OCI-LY1 (cell line): ENCODE measurements around the gene FAAP100.

ENCODE experiments used
- H2AFZ ChIP-seq: fragments of 200-600 bp; sonication (generic), shearing (Covaris generic); 2 replicates; pipeline ENCODE4 v1.6.0; 2014; ENCODE audit warnings: antibody characterized with exemption, mild to moderate bottlenecking, low read length
- H3F3A ChIP-seq: fragments of 200-600 bp; sonication (generic), shearing (Covaris generic); 2 replicates; pipeline ENCODE4 v1.6.0; 2014; ENCODE audit warnings: mild to moderate bottlenecking, antibody characterized with exemption, low read length, moderate library complexity; ENCODE audit not compliant: insufficient read depth
- H3K27ac ChIP-seq: fragments of 200-600 bp; sonication (generic); 2 replicates; pipeline ENCODE4 v1.5.1; 2014; ENCODE audit warnings: low read length, mixed run types, mild to moderate bottlenecking, low read depth; ENCODE audit not compliant: poor library complexity, severe bottlenecking
- H3K27me3 ChIP-seq: fragments of 200-600 bp; sonication (generic); 2 replicates; pipeline ENCODE4 v1.6.0; 2014; ENCODE audit warnings: antibody characterized with exemption, mild to moderate bottlenecking, low read length, moderate library complexity; ENCODE audit not compliant: insufficient read depth
- H3K36me3 ChIP-seq: fragments of 200-600 bp; sonication (generic); 2 replicates; pipeline ENCODE4 v1.6.1; 2014; ENCODE audit warnings: mild to moderate bottlenecking, antibody characterized with exemption, low read length, moderate library complexity, mixed read lengths; ENCODE audit not compliant: insufficient read depth
- H3K4me1 ChIP-seq: fragments of 200-600 bp; sonication (generic); 2 replicates; pipeline ENCODE4 v1.5.1; 2014; ENCODE audit warnings: mild to moderate bottlenecking, low read length, moderate library complexity; ENCODE audit not compliant: insufficient read depth, severe bottlenecking
- H3K4me2 ChIP-seq: fragments of 200-600 bp; sonication (generic), shearing (Covaris generic); 2 replicates; pipeline ENCODE4 v1.6.1; 2014; ENCODE audit warnings: low read length
- H3K4me3 ChIP-seq: fragments of 200-600 bp; sonication (generic); 2 replicates; pipeline ENCODE4 v1.5.1; 2014; ENCODE audit warnings: low read length, low read depth, mild to moderate bottlenecking, mixed read lengths; ENCODE audit not compliant: poor library complexity, severe bottlenecking
- H3K79me2 ChIP-seq: fragments of 200-600 bp; shearing (Covaris generic); 2 replicates; pipeline ENCODE4 v1.6.1; 2016; ENCODE audit warnings: mixed run types, low read length, mixed read lengths; ENCODE audit not compliant: insufficient read depth
- H3K9ac ChIP-seq: fragments of 200-600 bp; sonication (generic), shearing (Covaris generic); 2 replicates; pipeline ENCODE4 v1.6.1; 2014; ENCODE audit warnings: mild to moderate bottlenecking, low read length, mixed read lengths
- H3K9me2 ChIP-seq: fragments of 200-600 bp; sonication (generic), shearing (Covaris generic); 2 replicates; pipeline ENCODE4 v1.6.1; 2014; ENCODE audit warnings: low read depth, mild to moderate bottlenecking, low read length, mixed read lengths
- H3K9me3 ChIP-seq: fragments of 200-600 bp; shearing (Covaris generic); 2 replicates; pipeline ENCODE4 v1.6.1; 2014; ENCODE audit warnings: low read length, mixed read lengths
- H4K20me1 ChIP-seq: fragments of 200-600 bp; sonication (generic), shearing (Covaris generic); 2 replicates; pipeline ENCODE4 v1.6.0; 2016; ENCODE audit warnings: mild to moderate bottlenecking, low read length; ENCODE audit not compliant: insufficient read depth
- CTCF ChIP-seq: fragments of 200-600 bp; sonication (generic), shearing (Covaris generic); IDR thresholded peaks from 2 replicates; pipeline ENCODE4 v1.5.1; 2017; ENCODE audit warnings: mild to moderate bottlenecking, antibody characterized with exemption, low read length, moderate library complexity, mixed read lengths
- EZH2 ChIP-seq: fragments of 200-600 bp; sonication (generic), shearing (Covaris generic); IDR thresholded peaks from 2 replicates; pipeline ENCODE4 v1.8.0; 2017; ENCODE audit warnings: borderline replicate concordance, mixed run types, mild to moderate bottlenecking, antibody characterized with exemption, low read length, moderate library complexity, mixed read lengths

FAAP100 gene

GRCh38 chr17:81563861-81564586 is 11.9 kb upstream of the FAAP100 start:
- no peaks in the 10 kb centered on the region for H3F3A ChIP-seq
- H2AFZ ChIP-seq = no peak overlapping the region
- H3K9me2 ChIP-seq = no peaks in the 10 kb centered on the region
- H3K36me3 ChIP-seq = peaks cover 96% of the 10 kb centered on the region
- H3K9ac ChIP-seq = no peak overlapping the region
- H3K4me3 ChIP-seq = no peak overlapping the region
- H3K4me2 ChIP-seq = no peak overlapping the region
- no peak for TF ChIP-seq EZH2
- TF ChIP-seq CTCF = no peak
- H3K79me2 ChIP-seq = no peaks in the 10 kb centered on the region
- no peak overlapping the region for H3K27ac ChIP-seq
- H3K4me1 ChIP-seq = no peaks in the 10 kb centered on the region
- H4K20me1 ChIP-seq = no peaks in the 10 kb centered on the region
- H3K27me3 ChIP-seq = no peaks in the 10 kb centered on the region
- no peaks in the 10 kb centered on the region for H3K9me3 ChIP-seq

GRCh38 chr17:81561494-81561885 is 9.3 kb upstream of the FAAP100 start:
- no peak overlapping the region for H3K4me2 ChIP-seq
- no peaks in the 10 kb centered on the region for H3F3A ChIP-seq
- H3K9me3 ChIP-seq = no peaks in the 10 kb centered on the region
- TF ChIP-seq EZH2 (no peak), CTCF (no peak)
- H3K36me3 ChIP-seq = peaks cover 96% of the 10 kb centered on the region
- H3K9me2 ChIP-seq = no peaks in the 10 kb centered on the region
- H3K4me3 ChIP-seq = no peak overlapping the region
- H3K27ac ChIP-seq = no peak overlapping the region
- no peak overlapping the region for H3K9ac ChIP-seq
- no peaks in the 10 kb centered on the region for H4K20me1 ChIP-seq
- H3K27me3 ChIP-seq = no peaks in the 10 kb centered on the region
- no peaks in the 10 kb centered on the region for H3K4me1 ChIP-seq
- H2AFZ ChIP-seq = no peak overlapping the region
- H3K79me2 ChIP-seq = no peaks in the 10 kb centered on the region

- Histone ChIP-seq H3K36me3 (peaks cover 81% of the 10 kb centered on the region), H2AFZ (no peak overlapping the region), H3K4me3 (no peak overlapping the region), H3K27ac (no peak overlapping the region), H4K20me1 (no peaks in the 10 kb centered on the region), H3K4me1 (peaks cover 3% of the 10 kb centered on the region), H3F3A (no peaks in the 10 kb centered on the region), H3K9ac (no peak overlapping the region), H3K4me2 (no peak overlapping the region), H3K9me3 (no peaks in the 10 kb centered on the region), H3K27me3 (no peaks in the 10 kb centered on the region), H3K79me2 (no peaks in the 10 kb centered on the region), H3K9me2 (no peaks in the 10 kb centered on the region)
- TF ChIP-seq CTCF (no peak), EZH2 (no peak)
These were observed 7.0 kb upstream of the FAAP100 start for GRCh38 chr17:81558941-81559806.
